GM12878 (cell line): ENCODE results near the gene TEX13D. TPM values are rescaled to one million over a fixed set of nuclear protein-coding genes. Genes with fewer than 3 reads are reported as not detected.

ENCODE experiments used
- ATAC-seq: fragments of 200-7000 bp; cut with Tn5 transposase; 3 replicates; pipeline ENCODE4 v1.9.1; 2020; ENCODE audit warnings: mild to moderate bottlenecking, moderate library complexity
- BruUV-seq: library from RNA; stranded (reverse); fragments of 400-500 nt; replicated peaks from 2 replicates; lab custom pipeline; 2021; lab: Mats Ljungman, UMichigan
- CTCF ChIA-PET: fragments of 300-600 bp; sonication (Branson Sonifier 250); formaldehyde crosslinking; extraction: SDS; loops from one replicate; lab custom pipeline; 2021; ENCODE audit warnings: inconsistent platforms; lab: Yijun Ruan, JAX
- POLR2A ChIA-PET: fragments of 350-600 bp; formaldehyde crosslinking; extraction: SDS; loops from one replicate; lab custom pipeline; 2021; ENCODE audit warnings: inconsistent platforms; lab: Charles Lee
- RAD21 ChIA-PET: fragments of 300-600 bp; sonication (Branson Sonifier 250); formaldehyde crosslinking; loops from one replicate; lab custom pipeline; 2023; ENCODE audit warnings: antibody characterized with exemption; ENCODE audit not compliant: unreplicated experiment; lab: Charles Lee
- SMC1A ChIA-PET: fragments of 300-600 bp; sonication (Branson Sonifier 250); formaldehyde crosslinking; loops from one replicate; lab custom pipeline; 2023; ENCODE audit not compliant: unreplicated experiment, uncharacterized antibody; lab: Charles Lee
- DNase-seq: peaks from one replicate; pipeline ENCODE4 v3.0.0-alpha.2; 2011; ENCODE audit warnings: low read depth, low spot score
- FAIRE-seq: peaks from 3 replicates; lab custom pipeline; 2011; peaks lifted over from hg19 to GRCh38; lab: Jason Lieb, UNC
- H2AFZ ChIP-seq: 2 replicates; pipeline ENCODE4 v1.6.0; 2011; ENCODE audit warnings: low read depth, low read length, control low read depth; ENCODE audit not compliant: control insufficient read depth
- H3K27ac ChIP-seq: 2 replicates; pipeline ENCODE4 v1.5.1; 2011; ENCODE audit warnings: control low read depth; ENCODE audit not compliant: control insufficient read depth, insufficient read depth
- H3K27me3 ChIP-seq, 2 experiments: replicated peaks in 1 of 2; 2 replicates each; pipeline versions ENCODE4 v1.6.0 to v1.6.1; 2011; ENCODE audit warnings: low read length in 1 of 2; ENCODE audit not compliant: control insufficient read depth in 2 of 2, insufficient read depth in 2 of 2
- H3K36me3 ChIP-seq, 2 experiments: 2 replicates each; pipeline ENCODE4 v1.5.1; 2011; ENCODE audit warnings: low read length in 1 of 2; ENCODE audit not compliant: control insufficient read depth in 2 of 2, insufficient read depth in 2 of 2
- H3K4me1 ChIP-seq: 2 replicates; pipeline ENCODE4 v1.6.1; 2011; ENCODE audit warnings: mild to moderate bottlenecking, low read length, moderate library complexity, mixed read lengths; ENCODE audit not compliant: control insufficient read depth, insufficient read depth
- H3K4me2 ChIP-seq: 2 replicates; pipeline ENCODE4 v1.6.0; 2011; ENCODE audit warnings: control low read depth; ENCODE audit not compliant: control insufficient read depth, insufficient read depth
- H3K4me3 ChIP-seq: fragments of 200-600 bp; sonication (generic); 2 replicates; pipeline ENCODE4 v1.5.1; 2016
- H3K79me2 ChIP-seq: 2 replicates; pipeline ENCODE4 v1.6.0; 2011; ENCODE audit warnings: low read length; ENCODE audit not compliant: control insufficient read depth, insufficient read depth
- H3K9ac ChIP-seq: 2 replicates; pipeline ENCODE4 v1.8.0; 2011; ENCODE audit warnings: low read length, control low read depth, mixed read lengths; ENCODE audit not compliant: control insufficient read depth, insufficient read depth
- H3K9me3 ChIP-seq: replicated peaks from 3 replicates; pipeline ENCODE4 v1.5.1; 2011; ENCODE audit warnings: mild to moderate bottlenecking, low read length; ENCODE audit not compliant: control insufficient read depth, insufficient read depth
- H4K20me1 ChIP-seq: 2 replicates; pipeline ENCODE4 v1.6.0; 2011; ENCODE audit not compliant: control insufficient read depth, insufficient read depth
- BHLHE40 ChIP-seq, 2 experiments: fragments of 450-650 bp in 1 of 2; IDR thresholded peaks; 2 replicates each; pipeline ENCODE4 v1.6.1; 2011 to 2017; ENCODE audit warnings: low read depth in 2 of 2, borderline replicate concordance in 1 of 2, improper control_type of control experiment in 1 of 2, low read length in 1 of 2, mild to moderate bottlenecking in 1 of 2
- CREB1 ChIP-seq: IDR thresholded peaks from 2 replicates; pipeline ENCODE4 v1.6.1; 2012; ENCODE audit warnings: low read depth, mild to moderate bottlenecking, inconsistent platforms
- EGR1 ChIP-seq, 2 experiments: IDR thresholded peaks; 1 replicate in 1 of 2; 2 replicates in 1 of 2; pipeline ENCODE4 v1.6.1; 2011 to 2012; ENCODE audit warnings: low read depth in 2 of 2, low read length in 2 of 2, borderline replicate concordance in 1 of 2, mild to moderate bottlenecking in 1 of 2, moderate library complexity in 1 of 2
- HDGF ChIP-seq: fragments of 450-650 bp; IDR thresholded peaks from 2 replicates; pipeline ENCODE4 v1.6.1; 2016; ENCODE audit warnings: antibody characterized with exemption
- NFYB ChIP-seq: IDR thresholded peaks from 2 replicates; pipeline ENCODE4 v1.6.1; 2011; ENCODE audit warnings: low read depth, mild to moderate bottlenecking, low read length, improper control_type of control experiment, moderate library complexity; ENCODE audit not compliant: insufficient read depth
- POU2F2 ChIP-seq: IDR thresholded peaks from 3 replicates; pipeline ENCODE4 v1.6.1; 2011; ENCODE audit warnings: low read depth, mild to moderate bottlenecking, low read length, borderline replicate concordance
- SMC3 ChIP-seq: IDR thresholded peaks from 2 replicates; pipeline ENCODE4 v1.6.1; 2011; ENCODE audit warnings: low read length, improper control_type of control experiment, borderline replicate concordance
- SUPT20H ChIP-seq: IDR thresholded peaks from 2 replicates; pipeline ENCODE4 v1.6.1; 2011; ENCODE audit warnings: low read depth, mild to moderate bottlenecking, low read length, moderate library complexity, borderline replicate concordance; ENCODE audit not compliant: control insufficient read depth
- WGBS: methylation state at CpG from one replicate; pipeline ENCODE4 v1.1.6; 2016; ENCODE audit warnings: low lambda C conversion rate; ENCODE audit not compliant: insufficient replicate concordance, insufficient coverage; ENCODE audit errors: missing lambda C conversion rate; 5-methylcytosine and 5-hydroxymethylcytosine counted together
- in situ Hi-C: fragments of 300-500 bp; cut with MboI; formaldehyde crosslinking; loops from 9 replicates; pipeline ENCODE4 v1.14.3; 2018; ENCODE audit warnings: mixed read lengths
- intact Hi-C: fragments of 100-400 bp; cut with micrococcal nuclease; formaldehyde crosslinking; loops from one replicate; pipeline ENCODE4 v1.14.2; 2022; ENCODE audit not compliant: unreplicated experiment
- polyA plus RNA-seq, 11 experiments: library from polyadenylated mRNA; depleted of rRNA in 4 of 11; unstranded in 6 of 11; stranded (reverse) in 5 of 11; fragments of >200 nt; fragmentation: Nextera tagmentation in 4 of 11; fragmentation: Illumina TruSeq in 1 of 11; extraction: Ambion mirVana in 4 of 11; extraction: Trizol in 1 of 11; gene quantifications; 1 replicate in 1 of 11; 2 replicates in 10 of 11; pipeline versions ENCODE4 v1.2.1 to v1.2.3, GENCODE V29; 2011 to 2016; ENCODE audit warnings: inconsistent platforms in 2 of 11, missing spikeins in 2 of 11, low read depth in 1 of 11
- total RNA-seq, 4 experiments: library from RNA; depleted of rRNA in 3 of 4; stranded (reverse); fragments of >200 nt in 3 of 4; fragmentation: Illumina TruSeq in 1 of 4; extraction: Trizol in 1 of 4; gene quantifications; 2 replicates each; pipeline versions ENCODE4 v1.2.1 to v1.2.3, GENCODE V29; 2013 to 2021
- TF ChIP-seq, protein P1 (sequence below): fragments of 450-650 bp; IDR thresholded peaks from 2 replicates; pipeline ENCODE4 v1.6.1; 2017; ENCODE audit warnings: mild to moderate bottlenecking, moderate library complexity
- TF ChIP-seq, protein P2 (sequence below): fragments of 450-650 bp; IDR thresholded peaks from 2 replicates; pipeline ENCODE4 v1.6.1; 2017; ENCODE audit warnings: low read depth, mild to moderate bottlenecking, moderate library complexity
- TF ChIP-seq, protein P3 (sequence below): fragments of 450-650 bp; IDR thresholded peaks from 2 replicates; pipeline ENCODE4 v1.6.1; 2016; ENCODE audit warnings: mild to moderate bottlenecking
- TF ChIP-seq, protein P4 (sequence below): fragments of 450-650 bp; IDR thresholded peaks from 2 replicates; pipeline ENCODE4 v1.6.1; 2017; ENCODE audit warnings: borderline replicate concordance

TEX13D gene
- total and polyA plus RNA-seq, 10 of the 15 experiments (the other 5 are each of a cell fraction or from before 2014, with no cell fraction given) = 0.11 to 2.9 (median 0.19) TPM; not detected in 1

DNA sequence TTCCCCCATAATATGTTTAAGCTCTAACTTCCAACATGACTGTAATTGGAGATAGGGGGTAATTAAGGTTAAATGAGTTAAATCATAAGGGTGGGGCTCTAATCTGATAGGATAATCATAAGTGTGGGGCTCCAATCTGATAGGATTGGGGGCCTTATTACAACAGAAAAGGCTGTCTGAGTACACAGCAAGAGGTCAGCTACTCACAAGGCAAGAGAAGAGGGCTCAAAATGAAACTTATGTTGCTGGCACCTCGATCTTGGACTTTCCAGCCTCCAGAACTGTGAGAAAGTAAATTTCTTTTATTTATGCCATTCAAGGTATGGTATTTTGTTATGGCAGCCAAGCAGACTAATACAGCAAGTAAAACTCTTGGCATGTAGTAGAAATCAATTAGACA is 30.3 kb downstream of the TEX13D start:
- ChIA-PET CTCF (no interaction called here), RAD21 (no interaction called here), POLR2A (no interaction called here), SMC1A (interaction anchor here (1.1 to 1.2 kb wide), 2 partner anchors 57 to 145 kb away, joined by 3 read pairs; no protein-coding TSS in a partner anchor)
- no peaks in the 10 kb centered on the region for H4K20me1 ChIP-seq
- H3K79me2 ChIP-seq = no peaks in the 10 kb centered on the region
- H3K4me1 ChIP-seq = no peaks in the 10 kb centered on the region
- H3K9ac ChIP-seq = no peak overlapping the region
- H2AFZ ChIP-seq = no peak overlapping the region
- H3K9me3 ChIP-seq = no peaks in the 10 kb centered on the region
- intact Hi-C loops (no loop called here), in situ Hi-C loops (no loop called here)
- no peak overlapping the region for H3K27ac ChIP-seq
- FAIRE-seq (no peak), ATAC-seq (no peak), DNase-seq (no peak)
- WGBS = 0% methylated on average over 1 of the region's 1 CpG
- BruUV-seq = no TSS peak
- H3K27me3 ChIP-seq = no peaks in the 10 kb centered on the region
- no peak overlapping the region for H3K4me3 ChIP-seq
- no peak overlapping the region for H3K4me2 ChIP-seq
- no peaks in the 10 kb centered on the region for H3K36me3 ChIP-seq
- TF ChIP-seq, protein P1, sequence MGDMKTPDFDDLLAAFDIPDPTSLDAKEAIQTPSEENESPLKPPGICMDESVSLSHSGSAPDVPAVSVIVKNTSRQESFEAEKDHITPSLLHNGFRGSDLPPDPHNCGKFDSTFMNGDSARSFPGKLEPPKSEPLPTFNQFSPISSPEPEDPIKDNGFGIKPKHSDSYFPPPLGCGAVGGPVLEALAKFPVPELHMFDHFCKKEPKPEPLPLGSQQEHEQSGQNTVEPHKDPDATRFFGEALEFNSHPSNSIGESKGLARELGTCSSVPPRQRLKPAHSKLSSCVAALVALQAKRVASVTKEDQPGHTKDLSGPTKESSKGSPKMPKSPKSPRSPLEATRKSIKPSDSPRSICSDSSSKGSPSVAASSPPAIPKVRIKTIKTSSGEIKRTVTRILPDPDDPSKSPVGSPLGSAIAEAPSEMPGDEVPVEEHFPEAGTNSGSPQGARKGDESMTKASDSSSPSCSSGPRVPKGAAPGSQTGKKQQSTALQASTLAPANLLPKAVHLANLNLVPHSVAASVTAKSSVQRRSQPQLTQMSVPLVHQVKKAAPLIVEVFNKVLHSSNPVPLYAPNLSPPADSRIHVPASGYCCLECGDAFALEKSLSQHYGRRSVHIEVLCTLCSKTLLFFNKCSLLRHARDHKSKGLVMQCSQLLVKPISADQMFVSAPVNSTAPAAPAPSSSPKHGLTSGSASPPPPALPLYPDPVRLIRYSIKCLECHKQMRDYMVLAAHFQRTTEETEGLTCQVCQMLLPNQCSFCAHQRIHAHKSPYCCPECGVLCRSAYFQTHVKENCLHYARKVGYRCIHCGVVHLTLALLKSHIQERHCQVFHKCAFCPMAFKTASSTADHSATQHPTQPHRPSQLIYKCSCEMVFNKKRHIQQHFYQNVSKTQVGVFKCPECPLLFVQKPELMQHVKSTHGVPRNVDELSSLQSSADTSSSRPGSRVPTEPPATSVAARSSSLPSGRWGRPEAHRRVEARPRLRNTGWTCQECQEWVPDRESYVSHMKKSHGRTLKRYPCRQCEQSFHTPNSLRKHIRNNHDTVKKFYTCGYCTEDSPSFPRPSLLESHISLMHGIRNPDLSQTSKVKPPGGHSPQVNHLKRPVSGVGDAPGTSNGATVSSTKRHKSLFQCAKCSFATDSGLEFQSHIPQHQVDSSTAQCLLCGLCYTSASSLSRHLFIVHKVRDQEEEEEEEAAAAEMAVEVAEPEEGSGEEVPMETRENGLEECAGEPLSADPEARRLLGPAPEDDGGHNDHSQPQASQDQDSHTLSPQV = no peak
- TF ChIP-seq CREB1 (no peak), HDGF (no peak), POU2F2 (no peak), EGR1 (IDR thresholded peaks at IDR 0.05; ENCODE audit: borderline replicate concordance in 1 of 2, low read depth in 2 of 2, low read length in 2 of 2) (no peak), BHLHE40 (IDR thresholded peaks at IDR 0.05; ENCODE audit: borderline replicate concordance in 1 of 2, low read depth in 2 of 2, low read length in 1 of 2) (no peak), SMC3 (no peak), SUPT20H (no peak), NFYB (no peak)
- TF ChIP-seq, protein P2, sequence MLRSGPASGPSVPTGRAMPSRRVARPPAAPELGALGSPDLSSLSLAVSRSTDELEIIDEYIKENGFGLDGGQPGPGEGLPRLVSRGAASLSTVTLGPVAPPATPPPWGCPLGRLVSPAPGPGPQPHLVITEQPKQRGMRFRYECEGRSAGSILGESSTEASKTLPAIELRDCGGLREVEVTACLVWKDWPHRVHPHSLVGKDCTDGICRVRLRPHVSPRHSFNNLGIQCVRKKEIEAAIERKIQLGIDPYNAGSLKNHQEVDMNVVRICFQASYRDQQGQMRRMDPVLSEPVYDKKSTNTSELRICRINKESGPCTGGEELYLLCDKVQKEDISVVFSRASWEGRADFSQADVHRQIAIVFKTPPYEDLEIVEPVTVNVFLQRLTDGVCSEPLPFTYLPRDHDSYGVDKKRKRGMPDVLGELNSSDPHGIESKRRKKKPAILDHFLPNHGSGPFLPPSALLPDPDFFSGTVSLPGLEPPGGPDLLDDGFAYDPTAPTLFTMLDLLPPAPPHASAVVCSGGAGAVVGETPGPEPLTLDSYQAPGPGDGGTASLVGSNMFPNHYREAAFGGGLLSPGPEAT = no peak
- TF ChIP-seq, protein P3, sequence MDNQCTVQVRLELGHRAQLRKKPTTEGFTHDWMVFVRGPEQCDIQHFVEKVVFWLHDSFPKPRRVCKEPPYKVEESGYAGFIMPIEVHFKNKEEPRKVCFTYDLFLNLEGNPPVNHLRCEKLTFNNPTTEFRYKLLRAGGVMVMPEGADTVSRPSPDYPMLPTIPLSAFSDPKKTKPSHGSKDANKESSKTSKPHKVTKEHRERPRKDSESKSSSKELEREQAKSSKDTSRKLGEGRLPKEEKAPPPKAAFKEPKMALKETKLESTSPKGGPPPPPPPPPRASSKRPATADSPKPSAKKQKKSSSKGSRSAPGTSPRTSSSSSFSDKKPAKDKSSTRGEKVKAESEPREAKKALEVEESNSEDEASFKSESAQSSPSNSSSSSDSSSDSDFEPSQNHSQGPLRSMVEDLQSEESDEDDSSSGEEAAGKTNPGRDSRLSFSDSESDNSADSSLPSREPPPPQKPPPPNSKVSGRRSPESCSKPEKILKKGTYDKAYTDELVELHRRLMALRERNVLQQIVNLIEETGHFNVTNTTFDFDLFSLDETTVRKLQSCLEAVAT = no peak
- TF ChIP-seq, protein P4, sequence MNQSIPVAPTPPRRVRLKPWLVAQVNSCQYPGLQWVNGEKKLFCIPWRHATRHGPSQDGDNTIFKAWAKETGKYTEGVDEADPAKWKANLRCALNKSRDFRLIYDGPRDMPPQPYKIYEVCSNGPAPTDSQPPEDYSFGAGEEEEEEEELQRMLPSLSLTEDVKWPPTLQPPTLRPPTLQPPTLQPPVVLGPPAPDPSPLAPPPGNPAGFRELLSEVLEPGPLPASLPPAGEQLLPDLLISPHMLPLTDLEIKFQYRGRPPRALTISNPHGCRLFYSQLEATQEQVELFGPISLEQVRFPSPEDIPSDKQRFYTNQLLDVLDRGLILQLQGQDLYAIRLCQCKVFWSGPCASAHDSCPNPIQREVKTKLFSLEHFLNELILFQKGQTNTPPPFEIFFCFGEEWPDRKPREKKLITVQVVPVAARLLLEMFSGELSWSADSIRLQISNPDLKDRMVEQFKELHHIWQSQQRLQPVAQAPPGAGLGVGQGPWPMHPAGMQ = no peak
